NOMO-1 (cell line): Measurements from ENCODE around the gene SULT1C3.
A peak's percentile ranks its signal among the peaks of the same experiment; 100 is the strongest.

Experiments used
- DNase-seq, 2 experiments: peaks; one replicate each; lab custom pipeline; 2025; ENCODE audit not compliant: unreplicated experiment in 2 of 2; lab: John Stamatoyannopoulos, UW

SULT1C3 gene

DNA sequence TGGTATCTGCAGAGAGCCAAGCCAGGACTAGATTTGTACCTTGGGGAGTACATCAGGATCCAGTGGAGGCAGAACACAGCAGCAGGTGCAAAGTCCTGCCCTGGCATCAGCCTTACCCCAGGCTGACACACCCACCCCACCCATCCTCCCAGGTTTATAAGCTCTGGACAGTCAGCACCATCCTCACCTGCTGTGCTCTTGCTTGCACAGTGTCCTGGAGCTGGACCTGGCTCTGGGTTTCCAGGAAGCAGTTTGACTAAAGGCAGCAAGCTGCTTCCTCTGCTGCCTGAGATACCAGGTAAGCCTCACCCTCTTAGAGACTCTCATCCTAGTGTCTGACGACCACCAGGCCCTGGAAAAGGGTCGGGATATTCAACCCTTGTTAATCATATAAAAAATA, at the start of gene SULT1C3:
TSS of gene SULT1C3 (plus strand) at position 183 of the 400 bp plus-strand sequence. CDS start 7,227 bp downstream, outside the sequence.
- DNase-seq: no peak

- DNase-seq: no peak
These were observed 46.5 kb upstream of the SULT1C3 start for GRCh38 chr2:108193251-108193650.

- DNase-seq: no peak
These were observed 45.2 kb upstream of the SULT1C3 start for GRCh38 chr2:108194409-108195132.

- DNase-seq: no peak
These were observed 44.7 kb upstream of the SULT1C3 start for GRCh38 chr2:108195133-108195439.

GRCh38 chr2:108199726-108200125, 40.0 kb upstream of the SULT1C3 start:
- DNase-seq: no peak

DNA sequence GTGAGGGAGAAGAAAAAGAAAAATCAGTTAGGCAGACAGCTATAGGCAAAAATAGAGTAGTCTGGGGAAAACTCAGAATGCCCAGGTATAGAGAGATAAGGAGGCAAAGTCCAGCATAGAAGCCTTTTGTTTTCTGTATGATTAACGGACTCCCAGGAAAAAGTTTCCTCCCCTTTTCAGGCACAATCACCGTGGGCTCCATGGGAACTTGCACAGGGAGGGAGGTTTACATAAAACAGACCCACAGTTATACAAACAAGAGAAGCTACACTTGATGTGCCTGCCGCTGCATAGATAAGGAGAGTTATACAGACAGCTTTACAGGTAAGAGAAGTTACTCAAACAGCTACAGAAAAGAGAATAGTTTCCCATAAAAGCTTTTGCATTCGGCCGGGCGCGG, 39.2 kb upstream of the SULT1C3 start:
- no peak for DNase-seq

- no peak for DNase-seq
These were observed 27.1 kb upstream of the SULT1C3 start for GRCh38 chr2:108212671-108213070.

DNA sequence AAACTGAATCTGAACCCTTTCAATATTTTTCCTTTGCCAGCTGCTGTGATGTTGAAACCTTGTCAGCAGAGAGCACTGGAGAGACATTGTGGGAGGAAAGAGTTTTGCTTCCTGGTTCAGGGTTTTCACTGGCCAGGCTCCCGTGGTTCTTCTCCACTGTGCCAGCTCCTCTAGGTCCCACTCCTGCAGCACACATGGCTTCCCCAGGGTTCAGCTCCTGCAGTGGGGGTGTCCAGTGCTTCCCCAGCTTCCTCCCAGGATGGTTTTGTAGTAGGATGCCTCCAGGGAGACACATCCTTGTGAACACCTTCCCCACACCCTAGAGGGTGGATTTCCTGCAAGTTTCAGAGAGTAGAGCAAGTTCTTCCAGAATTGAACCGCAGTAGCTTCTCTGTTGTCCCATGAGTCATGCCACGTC, 24.0 kb upstream of the SULT1C3 start:
- DNase-seq: peak in 1 of 2 experiments; percentile 16

GRCh38 chr2:108217211-108217610, 22.6 kb upstream of the SULT1C3 start:
- no peak for DNase-seq

DNA sequence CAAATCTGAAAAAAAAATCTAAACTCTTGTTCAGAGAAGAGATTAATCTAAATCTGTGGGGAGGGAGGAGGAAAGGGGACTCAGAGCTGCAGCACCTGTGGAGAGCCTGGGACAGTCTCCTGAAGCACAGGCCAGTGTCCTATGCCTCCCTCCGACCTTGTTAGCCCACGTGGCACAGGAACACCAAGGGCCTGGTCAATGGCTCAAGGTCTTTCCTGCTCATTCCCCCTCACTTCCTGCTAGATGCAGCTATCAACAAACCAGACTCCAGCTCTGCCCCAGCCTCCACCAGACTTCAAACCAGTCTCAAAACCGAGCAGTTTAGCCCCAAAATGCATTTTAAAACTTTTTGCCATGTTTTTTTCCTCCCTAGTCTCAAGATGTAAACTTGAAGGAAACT, 20.1 kb upstream of the SULT1C3 start:
- no peak for DNase-seq

DNA sequence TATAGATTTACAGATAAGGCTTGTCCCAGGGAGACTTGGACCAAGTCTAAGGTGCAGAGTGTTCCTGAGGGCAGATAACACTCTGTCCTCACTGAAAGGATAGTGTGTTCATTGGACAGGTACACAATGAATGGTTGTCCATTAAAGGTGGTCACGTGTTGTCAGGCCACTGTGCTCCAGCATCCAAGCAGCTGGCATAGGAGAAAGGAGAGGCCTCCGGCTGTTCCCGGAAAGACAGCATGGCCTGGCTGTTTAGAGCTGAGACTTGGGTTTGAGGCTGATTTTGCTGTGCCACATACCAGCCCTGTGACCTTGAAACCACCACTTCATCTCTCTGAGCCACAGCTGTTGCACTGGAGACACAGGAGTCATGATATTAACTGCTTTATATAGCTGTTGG, 19.6 kb upstream of the SULT1C3 start:
- DNase-seq: no peak

DNA sequence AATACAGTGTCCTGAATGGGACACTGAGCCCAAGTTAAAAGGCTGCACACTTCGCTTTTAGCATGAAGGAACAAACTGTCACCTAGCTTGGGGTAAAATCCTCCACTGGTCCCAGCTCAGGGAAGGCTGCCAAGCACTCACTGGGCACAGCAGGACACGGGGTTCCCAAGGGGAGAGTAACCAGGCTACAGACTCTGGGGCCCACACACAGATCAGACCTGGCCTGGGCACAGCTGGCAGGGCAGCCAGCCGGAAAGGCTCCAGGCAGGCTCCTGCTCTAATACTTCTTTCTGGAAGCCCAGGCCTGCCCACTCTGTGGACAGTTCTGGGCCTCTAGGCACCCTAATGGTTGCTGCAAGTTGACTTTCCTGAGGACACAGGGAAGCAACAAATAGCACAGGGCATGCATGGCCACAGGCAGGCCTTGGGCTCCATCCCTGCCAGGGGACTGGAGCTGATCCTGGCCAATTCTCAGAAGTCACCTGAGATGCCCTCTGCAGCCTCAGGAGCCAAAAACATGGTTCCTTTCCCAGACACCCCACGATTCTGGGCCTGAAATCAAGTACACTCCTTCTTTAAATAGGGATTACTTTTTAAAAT, 18.7 kb upstream of the SULT1C3 start:
- DNase-seq: no peak

DNA sequence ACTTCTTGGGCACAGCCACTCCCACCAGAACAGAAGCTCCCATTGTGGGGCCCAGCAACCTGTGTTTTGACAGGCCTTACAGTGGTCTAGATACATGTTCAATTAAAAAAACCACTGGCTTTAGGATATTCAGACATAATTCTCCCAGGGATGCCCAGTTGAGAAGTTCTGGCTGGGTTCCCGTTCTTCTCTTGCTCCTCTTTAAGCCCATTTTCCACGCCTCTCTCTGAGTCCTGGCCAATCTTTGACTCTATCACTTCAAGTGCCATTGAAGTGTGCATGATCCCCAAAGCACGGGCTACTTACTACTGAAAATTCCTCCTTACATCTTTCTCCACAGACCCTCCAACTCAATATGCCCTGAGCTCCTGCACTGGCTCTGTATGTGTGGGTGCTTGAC, 17.5 kb upstream of the SULT1C3 start:
- DNase-seq: no peak

- DNase-seq: no peak
These were observed 16.2 kb upstream of the SULT1C3 start for GRCh38 chr2:108223573-108223972.

GRCh38 chr2:108224022-108224421, 15.7 kb upstream of the SULT1C3 start:
- no peak for DNase-seq

DNA sequence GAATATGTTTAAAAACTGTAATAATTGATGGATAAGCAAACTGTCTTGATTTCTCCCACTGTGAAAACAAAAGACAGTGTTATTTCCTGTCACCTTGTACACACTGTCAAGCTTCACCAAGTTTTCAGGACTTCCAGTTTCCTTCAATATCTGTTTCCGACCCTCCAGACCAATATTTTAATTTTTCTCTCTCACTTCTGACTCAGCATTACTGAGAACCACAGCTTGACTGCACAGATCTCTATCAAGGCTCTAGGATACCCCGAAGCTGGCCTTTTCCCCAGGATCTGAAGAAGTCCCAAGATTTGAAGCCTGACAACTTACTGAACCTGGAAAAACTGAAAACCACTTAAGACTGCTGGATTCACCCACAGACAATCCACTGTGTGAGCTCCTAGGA, 13.2 kb upstream of the SULT1C3 start:
- DNase-seq: no peak

- no peak for DNase-seq
These were observed 11.8 kb upstream of the SULT1C3 start for GRCh38 chr2:108228006-108228405.

GRCh38 chr2:108228537-108228936, 11.2 kb upstream of the SULT1C3 start:
- no peak for DNase-seq

DNA sequence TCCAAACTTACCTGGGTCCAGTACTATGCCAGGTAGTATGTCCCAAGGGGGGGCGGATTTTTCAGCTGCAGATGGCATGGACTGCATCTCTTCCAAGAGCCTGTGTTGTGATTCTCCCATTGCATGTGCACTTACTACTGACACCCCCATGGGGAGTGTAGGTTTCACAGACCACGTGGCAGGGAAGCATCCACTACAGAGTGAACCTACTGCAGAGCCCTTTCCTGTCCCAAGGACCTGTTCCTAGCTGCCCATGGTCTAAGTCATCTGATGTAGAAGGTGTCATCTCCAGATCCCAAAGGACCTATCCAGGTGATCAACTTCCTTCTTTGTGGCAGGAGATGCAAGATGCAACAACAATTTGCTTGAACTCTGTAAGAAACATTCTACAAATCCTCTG, 9.9 kb upstream of the SULT1C3 start:
- DNase-seq: no peak

GRCh38 chr2:108235577-108235976, 4.2 kb upstream of the SULT1C3 start:
- no peak for DNase-seq

GRCh38 chr2:108236676-108237335, 3.0 kb upstream of the SULT1C3 start:
- DNase-seq: no peak

DNA sequence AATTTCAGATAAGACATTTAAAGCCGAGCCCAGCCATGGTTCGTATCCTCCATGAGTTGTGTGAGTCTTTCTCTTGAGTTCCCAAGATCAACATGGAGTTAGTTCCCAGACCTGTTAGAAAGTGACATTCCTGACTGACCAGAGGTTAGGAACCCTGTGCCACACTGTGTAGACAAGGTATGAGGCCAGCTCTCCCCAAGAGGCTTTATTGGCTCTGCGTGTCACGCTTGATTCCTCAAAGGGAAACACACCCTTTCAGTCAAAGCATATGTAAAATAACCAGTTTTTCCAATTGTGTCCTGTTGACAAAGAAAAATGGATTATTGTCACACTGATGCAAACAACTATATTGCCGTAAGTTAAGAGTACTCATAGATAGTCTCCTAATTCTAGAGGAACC, 1.2 kb downstream of the SULT1C3 start:
- DNase-seq: no peak
